Stomach (tissue), 9 donors: Measurements from ENCODE around the gene MAPRE2. TPM values are rescaled to one million over a fixed set of nuclear protein-coding genes. Genes with fewer than 3 reads are reported as not detected.

Source experiments
- DNase-seq, 2 donors: peaks; one replicate each; pipeline versions ENCODE4 v3.0.0 to v3.0.0-alpha.2; 2013 to 2019
- H3K27ac ChIP-seq, 5 donors: fragments of 200-600 bp in 4 of 5; sonication (generic) in 4 of 5; one replicate each; pipeline ENCODE4 v1.5.1; 2013 to 2019; ENCODE audit warnings: mild to moderate bottlenecking in 1 of 5, moderate library complexity in 1 of 5
- H3K27me3 ChIP-seq, 3 donors: fragments of 200-600 bp; sonication (generic); one replicate each; pipeline ENCODE4 v1.5.1; 2017 to 2019; ENCODE audit warnings: mixed run types in 1 of 3
- H3K36me3 ChIP-seq, 4 donors: fragments of 200-600 bp; sonication (generic); 1 replicate in 3 of 4; 2 replicates in 1 of 4; pipeline ENCODE4 v1.5.1; 2016 to 2019
- H3K4me1 ChIP-seq, 4 donors: fragments of 200-600 bp; sonication (generic); one replicate each; pipeline ENCODE4 v1.5.1; 2016 to 2019
- H3K4me3 ChIP-seq, 4 donors: fragments of 200-600 bp; sonication (generic) in 3 of 4; one replicate each; pipeline ENCODE4 v1.5.1; 2016 to 2019; ENCODE audit warnings: mild to moderate bottlenecking in 1 of 4
- H3K9me3 ChIP-seq, 4 donors: fragments of 200-600 bp; sonication (generic); one replicate each; pipeline ENCODE4 v1.5.1; 2016 to 2019
- EP300 ChIP-seq: sonication (generic); formaldehyde crosslinking; IDR thresholded peaks from one replicate; pipeline ENCODE4 v1.6.1; 2017; ENCODE audit warnings: antibody characterized with exemption
- POLR2A ChIP-seq, 4 donors: fragments of 450-650 bp; IDR thresholded peaks; one replicate each; pipeline ENCODE4 v1.6.1; 2016; ENCODE audit warnings: antibody characterized with exemption in 4 of 4, control low read depth in 2 of 4, mild to moderate bottlenecking in 1 of 4, moderate library complexity in 1 of 4
- POLR2AphosphoS5 ChIP-seq, 3 donors: sonication (generic); formaldehyde crosslinking; IDR thresholded peaks; one replicate each; pipeline ENCODE4 v1.6.1; 2016; ENCODE audit warnings: antibody characterized with exemption in 3 of 3
- WGBS, 5 donors: extraction: QIAGEN DNeasy Blood & Tissue Kit in 3 of 5; methylation state at CpG; one replicate each; pipeline versions ENCODE4 v1.1.5 to v1.1.7; 2013 to 2018; 5-methylcytosine and 5-hydroxymethylcytosine counted together
- intact Hi-C: fragments of 100-400 bp; cut with DNase I; formaldehyde crosslinking; loops from one replicate; pipeline ENCODE4 v1.15.1; 2023; ENCODE audit warnings: low total_unique reads
- polyA plus RNA-seq, 3 donors: library from polyadenylated mRNA; stranded (reverse); fragments of 200-250 nt; gene quantifications; one replicate each; pipeline ENCODE4 v1.2.3, GENCODE V29; 2013
- total RNA-seq, 5 donors: library from RNA; depleted of rRNA; stranded (reverse); fragments of >200 nt; gene quantifications; one replicate each; pipeline versions ENCODE4 v1.1.0 to v1.2.3, GENCODE V29; 2014 to 2016
- TF ChIP-seq, protein P1 (sequence below), 7 experiments: fragments of 450-650 bp in 4 of 7; fragments of 200-600 bp in 3 of 7; sonication (generic) in 3 of 7; IDR thresholded peaks; one replicate each; pipeline ENCODE4 v1.5.1; 2016 to 2019; ENCODE audit warnings: antibody characterized with exemption in 7 of 7, control low read depth in 2 of 7, mild to moderate bottlenecking in 1 of 7
- donor health status: healthy with polysubstance abuse.
- donor health status: Bipolar disorder and iron deficiency.
- donor health status: healthy.

Gene MAPRE2
- total and polyA plus RNA-seq, 8 donors, result 7.4 to 258 (median 24.2) TPM

- Histone ChIP-seq H3K27ac (no peak overlapping the region), H3K27me3 (no peaks in the 10 kb centered on the region), H3K4me1 (peaks cover 9 to 48% (median 19%) of the 10 kb centered on the region in 4 donors), H3K4me3 (no peak overlapping the region), H3K9me3 (no peaks in the 10 kb centered on the region), H3K36me3 (no peaks in the 10 kb centered on the region)
- WGBS, 5 donors, result 93 to 98% (median 95%) methylated on average over 2 of the region's 2 CpGs
- intact Hi-C loops, result no loop called here
- TF ChIP-seq POLR2AphosphoS5 (IDR thresholded peaks at IDR 0.05) (no peak), POLR2A (IDR thresholded peaks at IDR 0.05) (no peak), EP300 (no peak)
- TF ChIP-seq, protein P1, sequence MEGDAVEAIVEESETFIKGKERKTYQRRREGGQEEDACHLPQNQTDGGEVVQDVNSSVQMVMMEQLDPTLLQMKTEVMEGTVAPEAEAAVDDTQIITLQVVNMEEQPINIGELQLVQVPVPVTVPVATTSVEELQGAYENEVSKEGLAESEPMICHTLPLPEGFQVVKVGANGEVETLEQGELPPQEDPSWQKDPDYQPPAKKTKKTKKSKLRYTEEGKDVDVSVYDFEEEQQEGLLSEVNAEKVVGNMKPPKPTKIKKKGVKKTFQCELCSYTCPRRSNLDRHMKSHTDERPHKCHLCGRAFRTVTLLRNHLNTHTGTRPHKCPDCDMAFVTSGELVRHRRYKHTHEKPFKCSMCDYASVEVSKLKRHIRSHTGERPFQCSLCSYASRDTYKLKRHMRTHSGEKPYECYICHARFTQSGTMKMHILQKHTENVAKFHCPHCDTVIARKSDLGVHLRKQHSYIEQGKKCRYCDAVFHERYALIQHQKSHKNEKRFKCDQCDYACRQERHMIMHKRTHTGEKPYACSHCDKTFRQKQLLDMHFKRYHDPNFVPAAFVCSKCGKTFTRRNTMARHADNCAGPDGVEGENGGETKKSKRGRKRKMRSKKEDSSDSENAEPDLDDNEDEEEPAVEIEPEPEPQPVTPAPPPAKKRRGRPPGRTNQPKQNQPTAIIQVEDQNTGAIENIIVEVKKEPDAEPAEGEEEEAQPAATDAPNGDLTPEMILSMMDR (IDR thresholded peaks at IDR 0.05), result no peak
- DNase-seq, result no peak
These were observed 14.5 kb downstream of the MAPRE2 start for GRCh38 chr18:35055726-35056125.

DNA sequence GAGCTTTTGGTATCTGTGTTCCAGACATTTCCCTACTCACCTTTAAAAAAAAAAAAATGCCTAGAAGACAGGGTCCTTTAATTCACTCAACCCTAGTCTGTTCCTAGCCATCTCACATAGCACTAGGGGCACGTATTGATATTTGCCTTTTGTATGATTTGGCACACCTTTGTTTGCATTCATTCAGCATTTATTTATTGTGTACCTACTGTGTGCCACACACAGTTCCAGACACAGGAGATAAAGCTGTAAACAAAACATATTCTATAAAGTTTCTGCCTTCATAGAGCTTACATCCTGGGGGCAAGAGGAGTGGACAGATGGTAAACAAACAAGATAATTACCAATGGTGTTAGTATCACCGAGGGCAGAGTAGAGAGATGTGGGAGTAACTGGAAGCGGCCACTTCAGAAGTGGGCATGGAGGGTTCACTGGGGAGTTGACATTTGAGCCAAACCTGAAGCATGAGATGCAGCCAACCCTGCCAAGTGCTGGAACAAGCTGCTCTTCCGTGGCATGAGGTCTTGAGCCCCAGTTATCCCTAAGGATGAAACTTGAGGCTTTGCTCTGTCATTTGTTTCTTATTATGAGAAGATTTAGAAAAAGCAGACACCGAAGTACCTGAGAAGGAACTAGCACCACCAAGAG lies 18.2 kb downstream of the MAPRE2 start:
- intact Hi-C loops, result no loop called here
- WGBS, 5 donors, result 75 to 84% (median 79%) methylated on average over 5 of the region's 5 CpGs
- Histone ChIP-seq H3K36me3 (no peaks in the 10 kb centered on the region), H3K27me3 (no peaks in the 10 kb centered on the region), H3K9me3 (no peaks in the 10 kb centered on the region), H3K4me1 (peaks cover 0 to 24% (median 12%) of the 10 kb centered on the region in 4 donors), H3K4me3 (no peak overlapping the region), H3K27ac (no peak overlapping the region)
- DNase-seq, result no peak
- TF ChIP-seq EP300 (no peak), POLR2AphosphoS5 (IDR thresholded peaks at IDR 0.05) (no peak), POLR2A (IDR thresholded peaks at IDR 0.05) (no peak)
- TF ChIP-seq, protein P1 (IDR thresholded peaks at IDR 0.05), result no peak

- intact Hi-C loops, result no loop called here
- H3K4me3 ChIP-seq, result no peak overlapping the region
- 65 to 74% (median 70%) methylated on average over 9 of the region's 9 CpGs for WGBS, 5 donors
- H3K27me3 ChIP-seq, result no peaks in the 10 kb centered on the region
- no peaks in the 10 kb centered on the region for H3K9me3 ChIP-seq
- DNase-seq, result no peak
- H3K27ac ChIP-seq, result no peak overlapping the region
- TF ChIP-seq, protein P1 (IDR thresholded peaks at IDR 0.05), result no peak
- no peak for TF ChIP-seq EP300
- no peak for TF ChIP-seq POLR2AphosphoS5 (IDR thresholded peaks at IDR 0.05)
- no peak for TF ChIP-seq POLR2A (IDR thresholded peaks at IDR 0.05)
- H3K36me3 ChIP-seq, result no peaks in the 10 kb centered on the region
- peaks cover 0 to 24% (median 12%) of the 10 kb centered on the region in 4 donors for H3K4me1 ChIP-seq
These were observed 19.1 kb downstream of the MAPRE2 start for GRCh38 chr18:35060122-35060815.

GRCh38 chr18:35061336-35061735 lies 20.1 kb downstream of the MAPRE2 start:
- H3K4me3 ChIP-seq, result no peak overlapping the region
- TF ChIP-seq EP300 (no peak), POLR2AphosphoS5 (IDR thresholded peaks at IDR 0.05) (no peak), POLR2A (IDR thresholded peaks at IDR 0.05) (no peak)
- TF ChIP-seq, protein P1 (IDR thresholded peaks at IDR 0.05), result no peak
- DNase-seq, result no peak
- intact Hi-C loops, result no loop called here
- WGBS, 5 donors, result 91 to 95% (median 93%) methylated on average over 7 of the region's 7 CpGs
- H3K27ac ChIP-seq, result no peak overlapping the region
- no peaks in the 10 kb centered on the region for H3K27me3 ChIP-seq
- no peaks in the 10 kb centered on the region for H3K36me3 ChIP-seq
- H3K4me1 ChIP-seq, result peaks cover 0 to 24% (median 12%) of the 10 kb centered on the region in 4 donors
- H3K9me3 ChIP-seq, result no peaks in the 10 kb centered on the region
